H1 (cell line): ENCODE data around the gene SOCS3. TPM values are rescaled to one million over a fixed set of nuclear protein-coding genes. Genes with fewer than 3 reads are reported as not detected.

Experiments
- PHF8 ChIP-seq: fragments of 200-600 bp; sonication (generic); conservative IDR thresholded peaks from 2 replicates; pipeline ENCODE4 v1.7.1; 2012; ENCODE audit warnings: low read depth, mild to moderate bottlenecking, inconsistent platforms, low read length, moderate library complexity
- polyA plus RNA-seq, 7 experiments: library from polyadenylated mRNA; depleted of rRNA in 3 of 7; stranded (reverse) in 5 of 7; unstranded in 2 of 7; fragments of >200 nt in 5 of 7; fragments of 200-250 nt in 2 of 7; gene quantifications; 1 replicate in 5 of 7; 2 replicates in 1 of 7; 4 replicates in 1 of 7; pipeline versions ENCODE4 v1.2.1 to v1.2.3, GENCODE V29; 2011 to 2013; ENCODE audit warnings: missing spikeins in 2 of 7, mixed read lengths in 2 of 7
- total RNA-seq: library from RNA; stranded (reverse); fragmentation: NEBNext Ultra II Directional; extraction: Animal tissue kit (Norgen Biotek cat#: 25700); gene quantifications from 2 replicates; pipeline ENCODE4 v1.2.1, GENCODE V29; 2021

SOCS3 gene
- total and polyA plus RNA-seq, 2 of the 8 experiments (the other 6 are each of a cell fraction or from before 2014, with no cell fraction given) = 10.1 to 47.9 TPM

GRCh38 chr17:78377858-78378224, 18.0 kb upstream of the SOCS3 start (continued):
- no peak for TF ChIP-seq PHF8
